Erythroblast (primary cell): ENCODE data around the gene ACTG2.

Source experiments
- GATA1 ChIP-seq: IDR thresholded peaks from 2 replicates; pipeline ENCODE4 v1.6.1; 2011; ENCODE audit warnings: low read depth, mild to moderate bottlenecking, control low read depth, low read length, moderate library complexity
- POLR2A ChIP-seq: IDR thresholded peaks from 2 replicates; pipeline ENCODE4 v1.6.1; 2011; ENCODE audit warnings: mild to moderate bottlenecking, low read length

DNA sequence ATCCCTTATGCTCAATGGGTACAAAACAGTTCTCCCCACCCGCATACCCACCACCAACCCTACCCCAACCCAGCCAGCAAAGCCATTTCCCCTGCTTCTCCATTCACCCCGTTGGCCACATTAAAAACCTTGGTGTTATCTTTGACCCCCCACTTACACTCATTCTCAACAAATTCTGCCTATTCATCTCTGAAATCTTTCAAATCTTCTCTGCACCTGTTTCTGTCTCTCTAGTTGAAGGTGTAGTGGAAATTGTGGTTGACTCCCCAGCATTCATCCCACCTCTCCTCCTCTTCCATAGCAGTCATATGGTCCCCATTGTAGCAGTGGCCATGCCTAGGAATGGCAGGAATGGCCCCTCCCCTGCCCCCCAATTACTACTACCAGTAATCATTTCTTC is 71.4 kb downstream of the ACTG2 start:
- TF ChIP-seq POLR2A = no peak
- no peak for TF ChIP-seq GATA1
